ENCODE measurements around the gene IMPA2. TPM values are rescaled to one million over a fixed set of nuclear protein-coding genes. Genes with fewer than 3 reads are reported as not detected.
"Not testable (repeated sequence)": the region's sequence is repeated elsewhere in the genome, so short reads cannot be mapped to it uniquely, and the experiment has no call there.

Gene IMPA2
- polyA plus RNA-seq, 1 donor, result 34.8 TPM

GRCh38 chr18:11960743-11961380 lies 20.4 kb upstream of the IMPA2 start:
- H3K36me3 ChIP-seq (ENCODE audit: control insufficient read depth, insufficient read depth, low read length), result no peaks in the 10 kb centered on the region
- H3K9me3 ChIP-seq (ENCODE audit: control insufficient read depth, low read depth, low read length), result no peaks in the 10 kb centered on the region
- WGBS (ENCODE audit: insufficient coverage, low lambda C conversion rate), result 80% methylated on average over 1 of the region's 17 CpGs
- H3K4me3 ChIP-seq (ENCODE audit: low read length), result no peak overlapping the region
- H3K27me3 ChIP-seq (ENCODE audit: control insufficient read depth, insufficient read depth, low read length), result no peaks in the 10 kb centered on the region
- no peaks in the 10 kb centered on the region for H3K4me1 ChIP-seq (ENCODE audit: control insufficient read depth, insufficient read depth, low read length)
- no peak for DNase-seq
- H3K27ac ChIP-seq (ENCODE audit: low read length), result no peak overlapping the region

GRCh38 chr18:11962597-11962996 lies 18.7 kb upstream of the IMPA2 start:
- Histone ChIP-seq H3K4me3 (ENCODE audit: low read length) (no peak overlapping the region), H3K36me3 (ENCODE audit: control insufficient read depth, insufficient read depth, low read length) (no peaks in the 10 kb centered on the region), H3K9me3 (ENCODE audit: control insufficient read depth, low read depth, low read length) (no peaks in the 10 kb centered on the region), H3K27ac (ENCODE audit: low read length) (no peak overlapping the region), H3K27me3 (ENCODE audit: control insufficient read depth, insufficient read depth, low read length) (no peaks in the 10 kb centered on the region), H3K4me1 (ENCODE audit: control insufficient read depth, insufficient read depth, low read length) (no peaks in the 10 kb centered on the region)
- WGBS (ENCODE audit: insufficient coverage, low lambda C conversion rate), result no CpG with 5 or more reads among the region's 1 CpG
- no peak for DNase-seq

GRCh38 chr18:11963991-11964484 lies 17.3 kb upstream of the IMPA2 start:
- H3K27ac ChIP-seq (ENCODE audit: low read length), result peak overlapping the region; percentile 49
- no peaks in the 10 kb centered on the region for H3K27me3 ChIP-seq (ENCODE audit: control insufficient read depth, insufficient read depth, low read length)
- WGBS (ENCODE audit: insufficient coverage, low lambda C conversion rate), result no CpG with 5 or more reads among the region's 3 CpGs
- H3K36me3 ChIP-seq (ENCODE audit: control insufficient read depth, insufficient read depth, low read length), result no peaks in the 10 kb centered on the region
- no peaks in the 10 kb centered on the region for H3K4me1 ChIP-seq (ENCODE audit: control insufficient read depth, insufficient read depth, low read length)
- no peak for DNase-seq
- no peaks in the 10 kb centered on the region for H3K9me3 ChIP-seq (ENCODE audit: control insufficient read depth, low read depth, low read length)
- H3K4me3 ChIP-seq (ENCODE audit: low read length), result no peak overlapping the region

GRCh38 chr18:11969904-11970835 lies 11.1 kb upstream of the IMPA2 start:
- no peaks in the 10 kb centered on the region for H3K36me3 ChIP-seq (ENCODE audit: control insufficient read depth, insufficient read depth, low read length)
- DNase-seq, result no peak
- H3K4me3 ChIP-seq (ENCODE audit: low read length), result no peak overlapping the region
- no peaks in the 10 kb centered on the region for H3K27me3 ChIP-seq (ENCODE audit: control insufficient read depth, insufficient read depth, low read length)
- H3K4me1 ChIP-seq (ENCODE audit: control insufficient read depth, insufficient read depth, low read length), result no peaks in the 10 kb centered on the region
- no CpG with 5 or more reads among the region's 9 CpGs for WGBS (ENCODE audit: insufficient coverage, low lambda C conversion rate)
- no peaks in the 10 kb centered on the region for H3K9me3 ChIP-seq (ENCODE audit: control insufficient read depth, low read depth, low read length)
- H3K27ac ChIP-seq (ENCODE audit: low read length), result no peak overlapping the region

- H3K36me3 ChIP-seq (ENCODE audit: control insufficient read depth, insufficient read depth, low read length); H3K27ac ChIP-seq (ENCODE audit: low read length); DNase-seq; H3K4me3 ChIP-seq (ENCODE audit: low read length); H3K9me3 ChIP-seq (ENCODE audit: control insufficient read depth, low read depth, low read length); H3K27me3 ChIP-seq (ENCODE audit: control insufficient read depth, insufficient read depth, low read length); H3K4me1 ChIP-seq (ENCODE audit: control insufficient read depth, insufficient read depth, low read length): not testable (repeated sequence)
- no CpG with 5 or more reads among the region's 8 CpGs for WGBS (ENCODE audit: insufficient coverage, low lambda C conversion rate)
Observed at GRCh38 chr18:11970836-11971226, 10.5 kb upstream of the IMPA2 start.

GRCh38 chr18:11972371-11973174 lies 8.7 kb upstream of the IMPA2 start:
- WGBS (ENCODE audit: insufficient coverage, low lambda C conversion rate), result 60% methylated on average over 1 of the region's 35 CpGs
- no peaks in the 10 kb centered on the region for H3K9me3 ChIP-seq (ENCODE audit: control insufficient read depth, low read depth, low read length)
- no peaks in the 10 kb centered on the region for H3K4me1 ChIP-seq (ENCODE audit: control insufficient read depth, insufficient read depth, low read length)
- no peaks in the 10 kb centered on the region for H3K27me3 ChIP-seq (ENCODE audit: control insufficient read depth, insufficient read depth, low read length)
- no peak overlapping the region for H3K27ac ChIP-seq (ENCODE audit: low read length)
- H3K36me3 ChIP-seq (ENCODE audit: control insufficient read depth, insufficient read depth, low read length), result no peaks in the 10 kb centered on the region
- DNase-seq, result no peak
- no peak overlapping the region for H3K4me3 ChIP-seq (ENCODE audit: low read length)

GRCh38 chr18:11974741-11975325 lies 6.5 kb upstream of the IMPA2 start:
- no peak overlapping the region for H3K4me3 ChIP-seq (ENCODE audit: low read length)
- peaks cover 2% of the 10 kb centered on the region for H3K4me1 ChIP-seq (ENCODE audit: control insufficient read depth, insufficient read depth, low read length)
- no peaks in the 10 kb centered on the region for H3K9me3 ChIP-seq (ENCODE audit: control insufficient read depth, low read depth, low read length)
- DNase-seq, result no peak
- WGBS (ENCODE audit: insufficient coverage, low lambda C conversion rate), result 100% methylated on average over 1 of the region's 5 CpGs
- H3K27ac ChIP-seq (ENCODE audit: low read length), result no peak overlapping the region
- no peaks in the 10 kb centered on the region for H3K27me3 ChIP-seq (ENCODE audit: control insufficient read depth, insufficient read depth, low read length)
- no peaks in the 10 kb centered on the region for H3K36me3 ChIP-seq (ENCODE audit: control insufficient read depth, insufficient read depth, low read length)

GRCh38 chr18:11975723-11976122 lies 5.6 kb upstream of the IMPA2 start:
- no peaks in the 10 kb centered on the region for H3K9me3 ChIP-seq (ENCODE audit: control insufficient read depth, low read depth, low read length)
- no peaks in the 10 kb centered on the region for H3K27me3 ChIP-seq (ENCODE audit: control insufficient read depth, insufficient read depth, low read length)
- no peak for DNase-seq
- no peak overlapping the region for H3K27ac ChIP-seq (ENCODE audit: low read length)
- no CpG with 5 or more reads among the region's 2 CpGs for WGBS (ENCODE audit: insufficient coverage, low lambda C conversion rate)
- no peak overlapping the region for H3K4me3 ChIP-seq (ENCODE audit: low read length)
- peaks cover 5% of the 10 kb centered on the region for H3K4me1 ChIP-seq (ENCODE audit: control insufficient read depth, insufficient read depth, low read length)
- no peaks in the 10 kb centered on the region for H3K36me3 ChIP-seq (ENCODE audit: control insufficient read depth, insufficient read depth, low read length)

GRCh38 chr18:11976315-11977152 lies 4.8 kb upstream of the IMPA2 start:
- Histone ChIP-seq H3K4me1 (ENCODE audit: control insufficient read depth, insufficient read depth, low read length) (peaks cover 5% of the 10 kb centered on the region), H3K27ac (ENCODE audit: low read length) (no peak overlapping the region), H3K27me3 (ENCODE audit: control insufficient read depth, insufficient read depth, low read length) (no peaks in the 10 kb centered on the region), H3K4me3 (ENCODE audit: low read length) (no peak overlapping the region), H3K36me3 (ENCODE audit: control insufficient read depth, insufficient read depth, low read length) (no peaks in the 10 kb centered on the region), H3K9me3 (ENCODE audit: control insufficient read depth, low read depth, low read length) (no peaks in the 10 kb centered on the region)
- no peak for DNase-seq
- WGBS (ENCODE audit: insufficient coverage, low lambda C conversion rate), result no CpG with 5 or more reads among the region's 13 CpGs
